ENCODE data around the gene BOC.

BOC gene

DNA sequence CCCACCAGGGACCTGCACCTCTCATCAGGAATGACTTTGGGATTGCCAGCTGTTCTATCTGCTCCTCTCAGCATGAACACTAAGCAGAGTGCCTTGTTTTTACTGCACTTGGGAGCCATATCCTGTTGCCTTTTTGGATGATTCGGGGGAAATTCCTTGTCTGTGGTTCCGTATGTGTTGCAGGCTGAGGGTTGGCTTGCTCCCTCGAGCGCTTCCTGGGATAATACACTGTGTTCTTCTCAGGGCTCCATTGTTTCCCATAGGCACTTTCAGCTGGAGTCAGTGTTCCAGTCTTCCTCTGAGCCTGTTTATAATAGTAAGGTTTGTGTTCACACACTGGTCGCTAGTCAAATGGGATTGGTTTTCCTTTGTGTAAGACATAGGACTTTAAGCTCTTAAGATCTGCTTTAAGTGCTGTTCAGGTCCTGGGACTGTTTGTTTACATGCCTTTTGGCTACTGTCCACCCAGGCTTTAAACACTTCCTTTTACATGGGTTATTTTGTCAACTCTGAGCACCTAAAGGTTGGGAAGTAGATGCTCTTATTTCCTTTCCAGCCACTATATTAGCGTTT, 23.4 kb downstream of the BOC start:
- H3K27ac ChIP-seq (ENCODE audit: low read depth, low read length): no peak overlapping the region
- H3K9me3 ChIP-seq (ENCODE audit: control insufficient read depth in 1 of 2, low read length in 2 of 2): no peaks in the 10 kb centered on the region
- no peak overlapping the region for H3K4me3 ChIP-seq (ENCODE audit: low read depth in 1 of 2, low read length in 2 of 2)
- H3K36me3 ChIP-seq (ENCODE audit: control insufficient read depth in 1 of 2, insufficient read depth in 2 of 2, low read length in 2 of 2): no peaks in the 10 kb centered on the region
- no peaks in the 10 kb centered on the region for H3K4me1 ChIP-seq (ENCODE audit: control insufficient read depth in 1 of 2, insufficient read depth in 2 of 2, low read length in 2 of 2)
- H3K9ac ChIP-seq (ENCODE audit: low read depth in 1 of 2, low read length in 2 of 2): no peak overlapping the region
- H3K27me3 ChIP-seq (ENCODE audit: control insufficient read depth in 1 of 2, insufficient read depth in 2 of 2, low read length in 2 of 2): no peaks in the 10 kb centered on the region

DNA sequence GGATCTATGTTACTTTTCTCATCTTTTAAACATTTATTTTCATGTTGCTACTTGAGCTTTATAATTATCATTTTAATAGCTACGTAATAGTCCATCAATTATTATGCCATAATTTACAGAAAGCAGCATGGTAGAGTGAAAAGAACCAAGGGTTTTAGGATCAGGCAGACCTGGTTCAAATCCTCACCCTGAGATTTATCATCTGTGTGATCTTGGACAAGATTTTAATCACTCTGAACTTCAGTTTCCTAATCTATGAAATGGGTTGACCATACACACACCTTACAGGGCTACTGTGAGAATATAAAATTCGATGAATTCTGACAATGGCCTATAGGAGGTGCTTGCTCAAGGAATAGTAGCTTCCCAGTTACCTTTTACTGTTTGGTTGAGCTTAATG, 27.1 kb downstream of the BOC start:
- H3K9me3 ChIP-seq (ENCODE audit: control insufficient read depth in 1 of 2, low read length in 2 of 2): no peaks in the 10 kb centered on the region
- H3K4me3 ChIP-seq (ENCODE audit: low read depth in 1 of 2, low read length in 2 of 2): no peak overlapping the region
- H3K9ac ChIP-seq (ENCODE audit: low read depth in 1 of 2, low read length in 2 of 2): no peak overlapping the region
- no peak overlapping the region for H3K27ac ChIP-seq (ENCODE audit: low read depth, low read length)
- peaks cover 0 to 8% of the 10 kb centered on the region in 2 donors for H3K4me1 ChIP-seq (ENCODE audit: control insufficient read depth in 1 of 2, insufficient read depth in 2 of 2, low read length in 2 of 2)
- H3K36me3 ChIP-seq (ENCODE audit: control insufficient read depth in 1 of 2, insufficient read depth in 2 of 2, low read length in 2 of 2): no peaks in the 10 kb centered on the region
- peaks cover 0 to 3% of the 10 kb centered on the region in 2 donors for H3K27me3 ChIP-seq (ENCODE audit: control insufficient read depth in 1 of 2, insufficient read depth in 2 of 2, low read length in 2 of 2)

DNA sequence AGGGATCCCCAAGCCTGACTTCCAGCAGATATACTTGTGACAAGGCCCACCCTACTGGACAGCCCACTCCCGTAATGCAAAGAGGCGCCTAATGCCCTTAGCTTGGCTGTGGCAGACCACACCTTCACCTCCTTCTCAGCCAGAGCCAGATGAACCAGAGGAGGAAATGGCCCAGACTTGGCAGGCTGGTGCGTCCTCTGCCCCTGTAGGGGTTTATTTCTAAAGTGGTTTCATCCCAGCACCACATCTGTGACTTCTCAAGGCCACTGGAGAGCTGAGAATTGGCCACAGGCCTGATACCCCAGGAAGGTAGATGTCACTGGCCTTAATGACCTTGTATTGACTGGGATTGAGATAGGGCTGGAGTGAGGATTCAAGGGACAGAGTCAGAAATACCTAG, 29.5 kb downstream of the BOC start:
- Histone ChIP-seq H3K9ac (ENCODE audit: low read depth in 1 of 2, low read length in 2 of 2) (no peak overlapping the region), H3K27ac (ENCODE audit: low read depth, low read length) (no peak overlapping the region), H3K4me3 (ENCODE audit: low read depth in 1 of 2, low read length in 2 of 2) (no peak overlapping the region), H3K9me3 (ENCODE audit: control insufficient read depth in 1 of 2, low read length in 2 of 2) (no peaks in the 10 kb centered on the region), H3K4me1 (ENCODE audit: control insufficient read depth in 1 of 2, insufficient read depth in 2 of 2, low read length in 2 of 2) (peaks cover 0 to 8% of the 10 kb centered on the region in 2 donors), H3K27me3 (ENCODE audit: control insufficient read depth in 1 of 2, insufficient read depth in 2 of 2, low read length in 2 of 2) (peaks cover 3 to 5% of the 10 kb centered on the region in 2 donors), H3K36me3 (ENCODE audit: control insufficient read depth in 1 of 2, insufficient read depth in 2 of 2, low read length in 2 of 2) (no peaks in the 10 kb centered on the region)

DNA sequence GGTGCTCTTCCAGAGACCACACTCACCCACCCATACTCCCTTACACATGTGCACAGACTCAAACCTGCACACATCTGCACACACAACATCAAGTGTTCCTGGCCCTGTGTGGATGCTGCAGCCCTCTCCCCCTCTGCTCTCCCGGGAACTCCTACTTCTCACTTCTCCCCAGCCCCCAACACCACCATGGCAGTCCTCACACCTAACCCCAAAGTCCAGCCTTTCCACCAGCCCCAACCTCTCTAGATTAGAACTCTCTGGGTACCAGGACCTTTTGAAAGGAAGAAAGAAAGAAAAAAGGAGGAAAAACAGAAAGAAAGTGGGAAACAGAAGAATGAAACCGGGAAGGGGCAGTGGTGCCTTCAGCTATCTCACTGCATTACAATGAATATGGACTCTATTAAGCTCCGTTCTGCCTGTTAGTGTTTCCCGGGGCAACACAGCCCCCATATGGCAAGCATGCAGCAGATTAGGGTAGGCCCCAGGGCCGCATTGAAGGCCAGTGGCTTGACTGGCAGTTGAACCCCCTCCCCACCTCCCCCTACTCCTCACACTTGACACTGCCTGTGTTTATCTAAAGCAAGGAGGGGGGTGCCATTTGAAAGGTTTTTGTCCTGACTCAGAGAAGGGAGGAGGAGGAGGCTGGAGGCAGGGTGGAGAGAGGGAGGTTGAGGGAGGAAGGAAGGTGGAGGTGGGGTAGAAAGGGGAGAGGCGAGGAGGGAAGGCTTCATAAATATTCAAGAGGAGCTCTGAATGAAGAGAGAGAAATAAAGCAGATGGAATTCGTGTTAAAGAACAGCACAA, 30.1 kb downstream of the BOC start:
- H3K27ac ChIP-seq (ENCODE audit: low read depth, low read length): no peak overlapping the region

DNA sequence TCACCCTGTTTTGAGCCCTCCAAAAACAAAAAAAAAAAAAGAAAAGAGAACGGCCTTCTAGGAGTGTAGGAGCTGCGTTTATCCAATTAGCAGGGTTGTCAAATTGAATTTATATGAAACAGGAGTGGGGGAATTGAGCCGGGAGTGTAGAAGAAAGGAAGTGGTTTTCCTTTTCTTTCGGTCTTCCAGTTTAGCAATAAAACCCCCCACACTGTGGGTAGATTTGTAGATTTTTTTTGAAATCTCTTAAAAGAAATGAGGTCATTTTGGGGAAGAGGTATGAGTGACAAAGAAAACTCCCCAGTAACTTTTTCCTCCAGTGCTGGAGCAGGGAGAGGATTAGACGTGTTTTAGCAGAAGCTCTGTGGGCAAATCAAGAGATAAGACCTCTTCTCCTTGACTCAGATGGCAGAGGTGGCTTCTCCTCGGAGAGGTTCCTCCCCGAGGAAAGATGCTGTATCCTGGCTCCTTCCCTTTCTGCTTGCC, 30.8 kb downstream of the BOC start:
- peaks cover 0 to 8% of the 10 kb centered on the region in 2 donors for H3K4me1 ChIP-seq (ENCODE audit: control insufficient read depth in 1 of 2, insufficient read depth in 2 of 2, low read length in 2 of 2)
- H3K9me3 ChIP-seq (ENCODE audit: control insufficient read depth in 1 of 2, low read length in 2 of 2): no peaks in the 10 kb centered on the region
- no peak overlapping the region for H3K4me3 ChIP-seq (ENCODE audit: low read depth in 1 of 2, low read length in 2 of 2)
- H3K27me3 ChIP-seq (ENCODE audit: control insufficient read depth in 1 of 2, insufficient read depth in 2 of 2, low read length in 2 of 2): peaks cover 3 to 5% of the 10 kb centered on the region in 2 donors
- no peak overlapping the region for H3K27ac ChIP-seq (ENCODE audit: low read depth, low read length)
- no peaks in the 10 kb centered on the region for H3K36me3 ChIP-seq (ENCODE audit: control insufficient read depth in 1 of 2, insufficient read depth in 2 of 2, low read length in 2 of 2)
- no peak overlapping the region for H3K9ac ChIP-seq (ENCODE audit: low read depth in 1 of 2, low read length in 2 of 2)

More for the DNA sequence above, 30.1 kb downstream of the BOC start:
- peaks cover 3 to 5% of the 10 kb centered on the region in 2 donors for H3K27me3 ChIP-seq (ENCODE audit: control insufficient read depth in 1 of 2, insufficient read depth in 2 of 2, low read length in 2 of 2)
- H3K36me3 ChIP-seq (ENCODE audit: control insufficient read depth in 1 of 2, insufficient read depth in 2 of 2, low read length in 2 of 2): no peaks in the 10 kb centered on the region
- peaks cover 0 to 8% of the 10 kb centered on the region in 2 donors for H3K4me1 ChIP-seq (ENCODE audit: control insufficient read depth in 1 of 2, insufficient read depth in 2 of 2, low read length in 2 of 2)
- no peak overlapping the region for H3K9ac ChIP-seq (ENCODE audit: low read depth in 1 of 2, low read length in 2 of 2)
- no peak overlapping the region for H3K4me3 ChIP-seq (ENCODE audit: low read depth in 1 of 2, low read length in 2 of 2)
- H3K9me3 ChIP-seq (ENCODE audit: control insufficient read depth in 1 of 2, low read length in 2 of 2): no peaks in the 10 kb centered on the region

DNA sequence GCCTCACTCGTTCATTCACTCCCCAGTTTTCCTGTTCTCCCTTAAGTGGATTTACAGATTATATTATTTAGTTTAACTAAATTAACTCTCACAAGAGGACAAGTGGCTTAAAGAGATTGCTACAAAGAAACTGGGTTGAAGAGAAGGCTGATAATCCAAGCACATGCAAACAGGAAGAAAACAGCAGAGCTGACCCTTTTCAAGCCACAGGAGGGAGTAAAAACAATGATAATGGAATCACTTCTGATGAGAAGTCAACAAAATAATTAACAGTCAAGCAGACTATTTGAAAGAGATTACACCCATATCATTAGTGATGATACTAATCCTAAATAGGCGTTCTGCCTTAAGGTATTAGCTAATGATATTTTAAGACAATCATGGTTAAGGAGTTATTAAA, 31.7 kb downstream of the BOC start:
- Histone ChIP-seq H3K27ac (ENCODE audit: low read depth, low read length) (no peak overlapping the region), H3K4me1 (ENCODE audit: control insufficient read depth in 1 of 2, insufficient read depth in 2 of 2, low read length in 2 of 2) (peaks cover 0 to 8% of the 10 kb centered on the region in 2 donors)

DNA sequence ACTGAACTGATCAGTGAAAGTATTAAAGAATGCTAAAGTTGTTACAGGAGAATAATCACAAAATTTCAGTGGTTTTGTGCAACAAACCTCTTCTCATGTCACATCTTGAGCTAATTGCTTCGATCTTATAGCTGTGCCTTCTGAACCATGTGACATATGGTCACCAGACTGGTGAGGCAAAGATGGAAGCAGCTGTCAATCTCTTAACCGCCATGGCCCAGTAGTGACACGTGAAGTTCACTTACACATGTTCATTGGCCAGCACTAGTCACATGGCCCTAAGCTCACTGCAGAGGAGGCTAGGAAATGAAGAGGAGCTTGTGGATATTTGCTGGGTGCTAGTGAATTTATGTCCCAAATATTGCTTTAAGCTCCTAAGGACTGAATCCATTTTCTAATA, 32.5 kb downstream of the BOC start:
- Histone ChIP-seq H3K27ac (ENCODE audit: low read depth, low read length) (no peak overlapping the region), H3K4me1 (ENCODE audit: control insufficient read depth in 1 of 2, insufficient read depth in 2 of 2, low read length in 2 of 2) (peaks cover 0 to 8% of the 10 kb centered on the region in 2 donors), H3K9ac (ENCODE audit: low read depth in 1 of 2, low read length in 2 of 2) (no peak overlapping the region), H3K27me3 (ENCODE audit: control insufficient read depth in 1 of 2, insufficient read depth in 2 of 2, low read length in 2 of 2) (peaks cover 3 to 11% of the 10 kb centered on the region in 2 donors), H3K4me3 (ENCODE audit: low read depth in 1 of 2, low read length in 2 of 2) (no peak overlapping the region), H3K9me3 (ENCODE audit: control insufficient read depth in 1 of 2, low read length in 2 of 2) (no peaks in the 10 kb centered on the region), H3K36me3 (ENCODE audit: control insufficient read depth in 1 of 2, insufficient read depth in 2 of 2, low read length in 2 of 2) (no peaks in the 10 kb centered on the region)

More for the DNA sequence above, 31.7 kb downstream of the BOC start:
- Histone ChIP-seq H3K36me3 (ENCODE audit: control insufficient read depth in 1 of 2, insufficient read depth in 2 of 2, low read length in 2 of 2) (no peaks in the 10 kb centered on the region), H3K9ac (ENCODE audit: low read depth in 1 of 2, low read length in 2 of 2) (no peak overlapping the region), H3K4me3 (ENCODE audit: low read depth in 1 of 2, low read length in 2 of 2) (no peak overlapping the region), H3K9me3 (ENCODE audit: control insufficient read depth in 1 of 2, low read length in 2 of 2) (no peaks in the 10 kb centered on the region), H3K27me3 (ENCODE audit: control insufficient read depth in 1 of 2, insufficient read depth in 2 of 2, low read length in 2 of 2) (peaks cover 3 to 8% of the 10 kb centered on the region in 2 donors)

DNA sequence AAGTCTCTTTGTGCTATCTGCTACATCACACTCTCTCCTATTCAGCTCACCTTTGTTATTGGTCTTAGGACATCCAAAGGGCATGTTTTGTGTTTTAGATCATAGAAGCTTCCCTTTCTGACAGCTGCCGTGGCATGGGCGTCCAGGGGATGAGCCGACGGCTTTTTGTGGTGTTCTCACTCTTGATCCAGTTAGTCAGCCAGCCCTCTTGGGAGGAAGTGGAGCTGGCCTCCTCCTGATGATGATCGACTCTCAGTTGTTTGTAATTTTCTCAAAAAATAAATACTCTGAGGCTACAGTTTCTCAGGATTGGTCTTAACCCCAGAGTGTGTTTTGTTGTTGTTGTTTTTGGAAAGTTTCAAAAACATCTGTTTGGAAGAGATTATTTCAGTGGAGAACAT, 34.4 kb downstream of the BOC start:
- H3K9ac ChIP-seq (ENCODE audit: low read depth in 1 of 2, low read length in 2 of 2): no peak overlapping the region
- peaks cover 3 to 11% of the 10 kb centered on the region in 2 donors for H3K27me3 ChIP-seq (ENCODE audit: control insufficient read depth in 1 of 2, insufficient read depth in 2 of 2, low read length in 2 of 2)
- no peaks in the 10 kb centered on the region for H3K9me3 ChIP-seq (ENCODE audit: control insufficient read depth in 1 of 2, low read length in 2 of 2)
- no peak overlapping the region for H3K27ac ChIP-seq (ENCODE audit: low read depth, low read length)
- no peak overlapping the region for H3K4me3 ChIP-seq (ENCODE audit: low read depth in 1 of 2, low read length in 2 of 2)
- H3K4me1 ChIP-seq (ENCODE audit: control insufficient read depth in 1 of 2, insufficient read depth in 2 of 2, low read length in 2 of 2): peaks cover 0 to 8% of the 10 kb centered on the region in 2 donors
- no peaks in the 10 kb centered on the region for H3K36me3 ChIP-seq (ENCODE audit: control insufficient read depth in 1 of 2, insufficient read depth in 2 of 2, low read length in 2 of 2)

DNA sequence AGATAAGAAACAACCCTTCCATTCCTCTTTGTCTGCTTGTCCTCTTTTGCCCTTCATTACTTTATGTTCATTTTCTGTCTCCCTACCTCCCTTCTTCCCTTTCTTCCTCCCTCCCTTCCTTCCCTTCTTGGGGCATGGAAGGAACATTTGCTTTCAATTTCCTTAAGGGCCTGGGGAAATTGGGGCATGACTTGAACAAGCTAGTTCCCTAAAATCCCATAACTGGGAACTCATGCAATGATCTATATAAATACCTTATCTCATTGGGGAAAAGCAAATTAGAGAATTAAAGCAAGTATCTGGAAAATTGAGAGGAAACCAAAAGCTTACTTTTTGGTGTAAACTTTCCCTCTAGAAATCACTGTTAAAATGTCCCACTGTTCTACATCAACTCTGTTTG, 35.7 kb downstream of the BOC start:
- no peaks in the 10 kb centered on the region for H3K9me3 ChIP-seq (ENCODE audit: control insufficient read depth in 1 of 2, low read length in 2 of 2)
- no peak overlapping the region for H3K9ac ChIP-seq (ENCODE audit: low read depth in 1 of 2, low read length in 2 of 2)
- no peaks in the 10 kb centered on the region for H3K36me3 ChIP-seq (ENCODE audit: control insufficient read depth in 1 of 2, insufficient read depth in 2 of 2, low read length in 2 of 2)
- peaks cover 3 to 11% of the 10 kb centered on the region in 2 donors for H3K27me3 ChIP-seq (ENCODE audit: control insufficient read depth in 1 of 2, insufficient read depth in 2 of 2, low read length in 2 of 2)
- H3K27ac ChIP-seq (ENCODE audit: low read depth, low read length): no peak overlapping the region
- peaks cover 0 to under 1% of the 10 kb centered on the region in 2 donors for H3K4me1 ChIP-seq (ENCODE audit: control insufficient read depth in 1 of 2, insufficient read depth in 2 of 2, low read length in 2 of 2)
- no peak overlapping the region for H3K4me3 ChIP-seq (ENCODE audit: low read depth in 1 of 2, low read length in 2 of 2)

DNA sequence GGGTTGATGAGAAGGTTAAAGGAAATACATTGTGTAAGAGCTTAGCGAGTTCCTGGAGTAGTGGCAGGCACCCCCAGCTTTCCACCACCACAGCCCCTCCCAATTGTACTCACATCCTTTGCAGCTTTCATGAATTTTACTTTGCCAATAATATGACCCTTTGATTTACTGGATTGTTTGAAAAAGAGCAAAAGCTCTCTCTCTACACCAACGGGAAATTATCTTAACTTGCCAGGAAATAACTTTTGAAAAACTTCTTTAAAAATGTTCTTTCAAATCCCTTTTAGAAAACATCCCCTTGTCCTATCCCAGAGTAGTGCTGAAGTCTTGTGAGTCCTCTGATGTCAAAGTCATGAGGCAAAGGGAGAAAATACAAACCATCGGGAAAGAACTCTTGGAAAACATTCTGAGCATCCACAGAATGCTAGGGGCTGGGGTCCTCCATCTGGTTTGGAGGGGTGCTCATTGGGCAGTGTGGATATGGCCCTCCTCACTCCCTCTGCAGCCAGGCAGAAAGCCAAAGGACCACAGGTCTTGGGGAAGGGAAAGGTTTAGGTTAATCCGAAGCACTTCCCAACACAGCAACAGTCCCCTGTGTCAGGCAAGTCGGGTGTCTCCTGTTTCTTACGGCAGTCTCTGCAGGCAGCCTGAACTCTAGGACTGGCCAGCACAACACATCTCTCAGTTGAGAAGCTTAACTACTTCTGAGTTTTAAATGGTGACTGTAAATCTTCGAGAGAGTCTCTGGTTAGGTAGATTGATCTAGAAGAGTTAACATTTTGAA, 36.5 kb downstream of the BOC start:
- no peak overlapping the region for H3K27ac ChIP-seq (ENCODE audit: low read depth, low read length)
- no peaks in the 10 kb centered on the region for H3K36me3 ChIP-seq (ENCODE audit: control insufficient read depth in 1 of 2, insufficient read depth in 2 of 2, low read length in 2 of 2)
- H3K9ac ChIP-seq (ENCODE audit: low read depth in 1 of 2, low read length in 2 of 2): no peak overlapping the region
- peaks cover 0 to 11% of the 10 kb centered on the region in 2 donors for H3K27me3 ChIP-seq (ENCODE audit: control insufficient read depth in 1 of 2, insufficient read depth in 2 of 2, low read length in 2 of 2)
- no peaks in the 10 kb centered on the region for H3K9me3 ChIP-seq (ENCODE audit: control insufficient read depth in 1 of 2, low read length in 2 of 2)
- no peak overlapping the region for H3K4me3 ChIP-seq (ENCODE audit: low read depth in 1 of 2, low read length in 2 of 2)
- H3K4me1 ChIP-seq (ENCODE audit: control insufficient read depth in 1 of 2, insufficient read depth in 2 of 2, low read length in 2 of 2): no peaks in the 10 kb centered on the region

Data from duodenal mucosa (tissue), 2 donors.